GM23338 (cell line): Measurements from ENCODE around the gene CHCHD6.

Experiments used
- CREB1 ChIP-seq: fragments of 250-450 bp; sonication (Bioruptor Pico); IDR thresholded peaks from 2 replicates; pipeline ENCODE4 v1.5.0; 2020; ENCODE audit warnings: low read depth, mild to moderate bottlenecking, moderate library complexity
- EZH2 ChIP-seq: fragments of 200-600 bp; sonication (generic); IDR thresholded peaks from one replicate; pipeline ENCODE4 v1.8.0; 2017; ENCODE audit warnings: antibody characterized with exemption, mild to moderate bottlenecking, low read depth; ENCODE audit not compliant: unreplicated experiment
- EZH2phosphoT487 ChIP-seq: fragments of 200-600 bp; sonication (generic); IDR thresholded peaks from one replicate; pipeline ENCODE4 v1.8.1; 2018; ENCODE audit warnings: antibody characterized with exemption; ENCODE audit not compliant: unreplicated experiment
- JUNB ChIP-seq: IDR thresholded peaks from one replicate; pipeline ENCODE4 v1.6.1; 2016; ENCODE audit warnings: antibody characterized with exemption; ENCODE audit not compliant: unreplicated experiment
- NANOG ChIP-seq: IDR thresholded peaks from 2 replicates; pipeline ENCODE4 v1.6.1; 2016; ENCODE audit warnings: antibody characterized with exemption, borderline replicate concordance
- POLR2AphosphoS5 ChIP-seq: IDR thresholded peaks from 2 replicates; pipeline ENCODE4 v1.6.1; 2016; ENCODE audit warnings: antibody characterized with exemption, low read depth
- STAT1 ChIP-seq: IDR thresholded peaks from one replicate; pipeline ENCODE4 v1.6.1; 2016; ENCODE audit warnings: antibody characterized with exemption; ENCODE audit not compliant: unreplicated experiment
- ZNF114 ChIP-seq: fragments of 250-450 bp; sonication (Bioruptor Pico); IDR thresholded peaks from 2 replicates; pipeline ENCODE4 v1.5.0; 2020; ENCODE audit warnings: mild to moderate bottlenecking, moderate library complexity
- ZNF331 ChIP-seq: fragments of 250-450 bp; sonication (Bioruptor Pico); IDR thresholded peaks from 2 replicates; pipeline ENCODE4 v1.5.0; 2020; ENCODE audit warnings: low read depth, mild to moderate bottlenecking, moderate library complexity
- TF ChIP-seq, protein P1 (sequence below): IDR thresholded peaks from one replicate; pipeline ENCODE4 v1.6.1; 2018; ENCODE audit warnings: antibody characterized with exemption; ENCODE audit not compliant: unreplicated experiment
- TF ChIP-seq, protein P2 (sequence below), 2 experiments: fragments of 200-600 bp in 1 of 2; sonication (generic) in 1 of 2; conservative IDR thresholded peaks; 2 replicates each; pipeline versions ENCODE4 v1.5.1 to v1.6.1; 2016 to 2017; ENCODE audit warnings: antibody characterized with exemption in 2 of 2, low read depth in 2 of 2, mild to moderate bottlenecking in 2 of 2, moderate library complexity in 1 of 2
- TF ChIP-seq, protein P3 (sequence below): IDR thresholded peaks from 2 replicates; pipeline ENCODE4 v1.6.1; 2016; ENCODE audit warnings: antibody characterized with exemption

- no peak for TF ChIP-seq POLR2AphosphoS5
- TF ChIP-seq, protein P1, sequence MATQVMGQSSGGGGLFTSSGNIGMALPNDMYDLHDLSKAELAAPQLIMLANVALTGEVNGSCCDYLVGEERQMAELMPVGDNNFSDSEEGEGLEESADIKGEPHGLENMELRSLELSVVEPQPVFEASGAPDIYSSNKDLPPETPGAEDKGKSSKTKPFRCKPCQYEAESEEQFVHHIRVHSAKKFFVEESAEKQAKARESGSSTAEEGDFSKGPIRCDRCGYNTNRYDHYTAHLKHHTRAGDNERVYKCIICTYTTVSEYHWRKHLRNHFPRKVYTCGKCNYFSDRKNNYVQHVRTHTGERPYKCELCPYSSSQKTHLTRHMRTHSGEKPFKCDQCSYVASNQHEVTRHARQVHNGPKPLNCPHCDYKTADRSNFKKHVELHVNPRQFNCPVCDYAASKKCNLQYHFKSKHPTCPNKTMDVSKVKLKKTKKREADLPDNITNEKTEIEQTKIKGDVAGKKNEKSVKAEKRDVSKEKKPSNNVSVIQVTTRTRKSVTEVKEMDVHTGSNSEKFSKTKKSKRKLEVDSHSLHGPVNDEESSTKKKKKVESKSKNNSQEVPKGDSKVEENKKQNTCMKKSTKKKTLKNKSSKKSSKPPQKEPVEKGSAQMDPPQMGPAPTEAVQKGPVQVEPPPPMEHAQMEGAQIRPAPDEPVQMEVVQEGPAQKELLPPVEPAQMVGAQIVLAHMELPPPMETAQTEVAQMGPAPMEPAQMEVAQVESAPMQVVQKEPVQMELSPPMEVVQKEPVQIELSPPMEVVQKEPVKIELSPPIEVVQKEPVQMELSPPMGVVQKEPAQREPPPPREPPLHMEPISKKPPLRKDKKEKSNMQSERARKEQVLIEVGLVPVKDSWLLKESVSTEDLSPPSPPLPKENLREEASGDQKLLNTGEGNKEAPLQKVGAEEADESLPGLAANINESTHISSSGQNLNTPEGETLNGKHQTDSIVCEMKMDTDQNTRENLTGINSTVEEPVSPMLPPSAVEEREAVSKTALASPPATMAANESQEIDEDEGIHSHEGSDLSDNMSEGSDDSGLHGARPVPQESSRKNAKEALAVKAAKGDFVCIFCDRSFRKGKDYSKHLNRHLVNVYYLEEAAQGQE = no peak
- TF ChIP-seq, protein P2, sequence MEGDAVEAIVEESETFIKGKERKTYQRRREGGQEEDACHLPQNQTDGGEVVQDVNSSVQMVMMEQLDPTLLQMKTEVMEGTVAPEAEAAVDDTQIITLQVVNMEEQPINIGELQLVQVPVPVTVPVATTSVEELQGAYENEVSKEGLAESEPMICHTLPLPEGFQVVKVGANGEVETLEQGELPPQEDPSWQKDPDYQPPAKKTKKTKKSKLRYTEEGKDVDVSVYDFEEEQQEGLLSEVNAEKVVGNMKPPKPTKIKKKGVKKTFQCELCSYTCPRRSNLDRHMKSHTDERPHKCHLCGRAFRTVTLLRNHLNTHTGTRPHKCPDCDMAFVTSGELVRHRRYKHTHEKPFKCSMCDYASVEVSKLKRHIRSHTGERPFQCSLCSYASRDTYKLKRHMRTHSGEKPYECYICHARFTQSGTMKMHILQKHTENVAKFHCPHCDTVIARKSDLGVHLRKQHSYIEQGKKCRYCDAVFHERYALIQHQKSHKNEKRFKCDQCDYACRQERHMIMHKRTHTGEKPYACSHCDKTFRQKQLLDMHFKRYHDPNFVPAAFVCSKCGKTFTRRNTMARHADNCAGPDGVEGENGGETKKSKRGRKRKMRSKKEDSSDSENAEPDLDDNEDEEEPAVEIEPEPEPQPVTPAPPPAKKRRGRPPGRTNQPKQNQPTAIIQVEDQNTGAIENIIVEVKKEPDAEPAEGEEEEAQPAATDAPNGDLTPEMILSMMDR (conservative IDR thresholded peaks at IDR 0.05; ENCODE audit: low read depth in 2 of 2) = no peak
- no peak for TF ChIP-seq EZH2
- no peak for TF ChIP-seq EZH2phosphoT487
- no peak for TF ChIP-seq NANOG
- TF ChIP-seq, protein P3, sequence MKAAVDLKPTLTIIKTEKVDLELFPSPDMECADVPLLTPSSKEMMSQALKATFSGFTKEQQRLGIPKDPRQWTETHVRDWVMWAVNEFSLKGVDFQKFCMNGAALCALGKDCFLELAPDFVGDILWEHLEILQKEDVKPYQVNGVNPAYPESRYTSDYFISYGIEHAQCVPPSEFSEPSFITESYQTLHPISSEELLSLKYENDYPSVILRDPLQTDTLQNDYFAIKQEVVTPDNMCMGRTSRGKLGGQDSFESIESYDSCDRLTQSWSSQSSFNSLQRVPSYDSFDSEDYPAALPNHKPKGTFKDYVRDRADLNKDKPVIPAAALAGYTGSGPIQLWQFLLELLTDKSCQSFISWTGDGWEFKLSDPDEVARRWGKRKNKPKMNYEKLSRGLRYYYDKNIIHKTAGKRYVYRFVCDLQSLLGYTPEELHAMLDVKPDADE = no peak
- TF ChIP-seq CREB1 = no peak
- TF ChIP-seq JUNB = no peak
- TF ChIP-seq ZNF114 = no peak
- TF ChIP-seq ZNF331 (CRISPR knock-in tag) = no peak
- no peak for TF ChIP-seq STAT1
Observed at GRCh38 chr3:126811530-126811929, 107.5 kb downstream of the CHCHD6 start.
